ENCODE measurements around the gene LRRC75A.
A peak's percentile ranks its signal among the peaks of the same experiment; 100 is the strongest.

The LRRC75A gene

DNA sequence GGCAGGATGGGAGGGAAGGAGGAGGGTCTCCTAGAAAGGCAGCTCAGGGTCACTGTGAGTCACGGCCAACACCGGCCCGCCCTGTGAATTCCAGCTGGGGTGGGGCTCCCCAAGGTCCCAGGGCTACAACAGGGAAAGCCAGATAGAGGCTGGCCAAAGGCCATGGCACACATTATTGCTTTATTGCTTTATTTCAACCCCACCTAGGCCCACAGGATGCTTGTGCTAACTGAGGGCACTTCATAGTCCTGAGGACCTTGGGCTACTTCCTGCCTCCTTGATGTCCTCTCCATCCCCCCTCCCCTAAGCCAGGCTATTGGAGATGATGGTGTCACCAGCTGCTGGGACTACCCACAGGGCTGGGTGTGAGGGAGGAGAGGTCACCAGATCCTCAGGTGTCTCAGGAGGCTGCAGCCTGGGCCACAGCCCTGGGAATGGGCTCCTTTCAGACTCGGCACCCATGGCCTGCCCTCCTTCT lies 26.1 kb downstream of the LRRC75A start:
- no peak overlapping the region for H3K27ac ChIP-seq
- TF ChIP-seq, protein P1, sequence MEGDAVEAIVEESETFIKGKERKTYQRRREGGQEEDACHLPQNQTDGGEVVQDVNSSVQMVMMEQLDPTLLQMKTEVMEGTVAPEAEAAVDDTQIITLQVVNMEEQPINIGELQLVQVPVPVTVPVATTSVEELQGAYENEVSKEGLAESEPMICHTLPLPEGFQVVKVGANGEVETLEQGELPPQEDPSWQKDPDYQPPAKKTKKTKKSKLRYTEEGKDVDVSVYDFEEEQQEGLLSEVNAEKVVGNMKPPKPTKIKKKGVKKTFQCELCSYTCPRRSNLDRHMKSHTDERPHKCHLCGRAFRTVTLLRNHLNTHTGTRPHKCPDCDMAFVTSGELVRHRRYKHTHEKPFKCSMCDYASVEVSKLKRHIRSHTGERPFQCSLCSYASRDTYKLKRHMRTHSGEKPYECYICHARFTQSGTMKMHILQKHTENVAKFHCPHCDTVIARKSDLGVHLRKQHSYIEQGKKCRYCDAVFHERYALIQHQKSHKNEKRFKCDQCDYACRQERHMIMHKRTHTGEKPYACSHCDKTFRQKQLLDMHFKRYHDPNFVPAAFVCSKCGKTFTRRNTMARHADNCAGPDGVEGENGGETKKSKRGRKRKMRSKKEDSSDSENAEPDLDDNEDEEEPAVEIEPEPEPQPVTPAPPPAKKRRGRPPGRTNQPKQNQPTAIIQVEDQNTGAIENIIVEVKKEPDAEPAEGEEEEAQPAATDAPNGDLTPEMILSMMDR (conservative IDR thresholded peaks at IDR 0.05) = no peak

DNA sequence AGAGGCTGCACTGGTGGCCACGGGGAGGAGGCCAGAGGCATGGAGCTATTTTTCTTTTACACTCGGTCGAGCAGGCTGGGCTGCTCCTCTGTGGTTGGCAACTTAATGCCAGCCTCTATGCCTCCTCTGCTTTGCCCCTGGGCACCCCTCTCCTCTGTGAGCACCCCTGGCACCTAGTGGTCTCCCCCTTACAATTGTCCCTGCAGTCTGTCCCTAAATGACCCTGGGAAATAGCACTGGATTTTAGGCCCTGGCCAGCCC lies 27.0 kb downstream of the LRRC75A start:
- no peak overlapping the region for H3K27ac ChIP-seq
- TF ChIP-seq, protein P1 (conservative IDR thresholded peaks at IDR 0.05) = no peak

DNA sequence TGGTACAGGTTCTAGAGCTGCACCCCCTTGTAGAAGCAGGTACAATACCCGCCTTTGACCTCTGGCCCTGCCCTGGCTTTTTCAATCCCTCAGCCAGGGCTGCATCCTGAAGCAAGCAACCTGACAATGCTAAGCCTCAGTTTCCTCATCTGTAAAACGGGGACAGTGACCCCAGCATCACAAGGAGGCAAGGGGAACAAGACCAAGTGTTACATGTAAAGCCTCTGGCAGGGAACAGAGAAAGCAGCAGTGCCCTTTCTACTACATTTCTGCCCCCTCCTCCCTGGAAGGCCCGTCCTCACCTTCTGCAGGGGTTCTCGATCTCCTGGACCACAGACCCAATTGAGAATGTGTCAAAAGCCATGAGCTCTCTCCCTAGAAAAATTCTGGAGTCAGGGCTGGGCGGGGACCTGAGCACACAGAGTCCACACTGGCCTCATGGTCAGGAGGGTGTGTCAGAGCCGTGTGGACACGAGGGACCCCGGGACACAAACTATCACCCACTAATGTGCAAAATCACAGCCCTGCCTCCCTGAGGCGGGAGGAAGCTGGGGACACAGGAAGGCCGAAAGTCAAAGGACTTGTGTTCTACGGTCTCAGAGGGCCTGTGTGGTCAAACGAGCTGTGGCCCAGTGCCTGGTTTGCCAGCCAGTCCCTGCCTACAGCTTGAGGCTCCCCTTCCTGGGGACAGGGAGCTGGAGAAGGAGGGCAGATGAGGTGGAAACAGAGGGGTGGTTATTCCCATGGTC lies 27.5 kb downstream of the LRRC75A start:
- TF ChIP-seq, protein P1 (conservative IDR thresholded peaks at IDR 0.05) = no peak
- no peak overlapping the region for H3K27ac ChIP-seq

DNA sequence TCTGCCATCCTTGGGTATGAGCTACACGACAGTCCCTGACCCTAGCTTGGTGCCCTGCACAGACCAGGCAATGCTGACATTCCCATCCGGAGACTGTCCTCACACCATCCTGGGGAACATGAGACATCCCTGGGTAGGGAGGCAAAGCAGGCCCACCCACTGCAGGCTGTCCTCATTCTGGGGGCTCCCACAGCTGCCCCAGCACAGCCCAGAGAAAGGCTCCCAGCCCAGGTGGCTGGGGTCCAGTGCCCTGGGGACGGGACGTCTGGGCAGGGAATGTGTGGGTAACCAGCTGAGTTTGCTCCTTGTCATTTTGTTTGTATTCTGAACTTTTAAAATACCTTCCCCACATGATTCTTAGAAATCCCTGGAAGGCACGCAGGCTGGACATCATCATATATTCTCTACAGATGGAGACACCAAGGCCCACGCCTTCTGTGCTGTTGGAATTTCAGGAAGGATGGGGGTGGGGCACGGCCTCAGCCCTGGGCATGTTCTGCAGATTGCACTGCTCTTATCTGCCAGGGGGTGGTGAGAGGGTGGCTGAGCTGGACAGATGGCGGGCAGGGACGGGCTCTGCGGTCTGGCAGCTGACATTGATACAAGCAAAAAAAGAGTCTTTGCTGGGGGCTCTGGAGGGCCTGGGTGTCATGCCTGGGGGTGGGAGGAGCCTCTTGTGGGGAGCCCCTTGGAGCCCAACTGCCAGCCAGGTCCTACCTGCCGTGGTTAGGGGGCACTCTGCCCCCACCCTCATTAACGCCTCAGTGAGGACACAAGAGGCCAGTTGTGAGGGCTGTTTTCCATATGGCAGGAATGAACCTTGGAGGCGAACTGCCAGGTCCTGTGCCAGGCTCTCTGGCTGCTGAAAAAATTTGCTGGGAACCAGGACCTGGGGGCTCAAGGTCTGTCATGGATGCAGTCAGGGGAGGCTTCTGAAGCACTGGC lies 28.4 kb downstream of the LRRC75A start:
- no peak overlapping the region for H3K27ac ChIP-seq

DNA sequence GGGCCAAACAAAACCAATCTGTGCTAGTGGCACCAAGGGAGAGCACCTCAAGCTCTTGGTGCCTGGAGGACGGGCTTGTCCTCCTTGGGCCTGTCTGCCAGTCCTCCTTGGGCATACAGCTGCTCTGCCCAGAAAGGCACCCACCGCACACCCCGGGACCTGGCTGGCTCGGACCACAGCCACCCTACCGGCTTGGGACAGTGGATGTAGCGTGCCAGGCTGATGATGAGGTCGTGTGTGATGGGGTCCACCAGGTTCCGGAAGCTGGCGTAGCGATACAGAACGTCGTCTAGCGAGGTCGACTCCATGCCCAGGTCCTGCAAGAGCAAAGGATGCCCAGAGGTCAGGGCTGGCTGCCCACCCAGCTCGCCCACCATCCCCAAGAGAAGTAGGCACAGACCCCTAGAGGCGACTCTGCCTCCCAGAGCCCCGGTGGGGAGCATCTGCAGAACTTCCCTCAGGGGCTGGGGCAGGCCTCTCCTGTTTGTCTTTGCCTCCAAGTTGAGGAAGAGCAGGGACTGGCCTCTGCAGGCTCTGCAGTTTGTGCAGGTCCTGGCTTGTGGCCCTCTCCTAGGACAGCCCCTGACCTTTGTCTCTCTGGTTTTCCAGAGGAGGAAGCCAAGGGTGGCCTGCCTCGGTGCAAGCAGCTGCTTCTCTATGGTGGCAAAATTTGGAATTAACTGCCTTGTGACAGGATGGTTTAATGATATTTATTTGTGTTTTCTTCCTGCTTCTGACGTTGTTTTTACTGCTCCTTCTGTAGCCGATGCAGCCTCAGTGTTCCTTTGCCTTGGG lies 29.7 kb downstream of the LRRC75A start:
- H3K27ac ChIP-seq = no peak overlapping the region
- TF ChIP-seq, protein P1 (conservative IDR thresholded peaks at IDR 0.05) = no peak

More for the DNA sequence above, 28.4 kb downstream of the LRRC75A start:
- TF ChIP-seq, protein P1 (conservative IDR thresholded peaks at IDR 0.05) = peak; percentile 27; the same call in 1 of the 2 replicates

DNA sequence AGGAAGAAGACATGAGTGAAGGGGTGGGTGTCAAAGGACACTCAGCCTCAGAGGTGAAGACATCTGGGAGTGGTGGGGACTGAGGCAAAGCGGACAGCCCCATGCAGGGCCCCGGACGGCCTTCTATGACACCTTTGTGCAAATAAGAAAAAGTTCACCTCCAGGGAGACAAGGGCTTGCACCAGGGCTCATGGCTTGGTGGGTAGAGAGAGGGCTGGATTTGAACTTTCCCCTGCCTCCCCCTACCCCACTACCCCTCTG lies 30.5 kb downstream of the LRRC75A start:
- TF ChIP-seq, protein P1 (conservative IDR thresholded peaks at IDR 0.05) = no peak

More for the DNA sequence above, 30.5 kb downstream of the LRRC75A start:
- no peak overlapping the region for H3K27ac ChIP-seq
